Activated naive CD4-positive, alpha-beta T cell treated with anti-CD3 and anti-CD28 coated beads, Interleukin-2, amount 10 ng/mL, durations not matched to agents 7 days and 5 days (primary cell): ENCODE measurements around the gene ATP2B2.

Experiments used
- CTCF ChIA-PET: fragments of 350-600 bp; sonication (Branson Sonifier 250); formaldehyde crosslinking; loops from one replicate; lab custom pipeline; 2021; ENCODE audit warnings: antibody characterized with exemption; lab: Charles Lee
- DNase-seq: peaks from one replicate; pipeline ENCODE4 v3.0.0-alpha.2; 2020
- H3K27ac Mint-ChIP-seq: one replicate; pipeline ENCODE4 v1.8.0; 2021; ENCODE audit warnings: mild to moderate bottlenecking, moderate library complexity, mixed read lengths
- H3K27me3 Mint-ChIP-seq: one replicate; pipeline ENCODE4 v1.8.0; 2021; ENCODE audit warnings: mild to moderate bottlenecking, mixed read lengths
- H3K36me3 Mint-ChIP-seq: one replicate; pipeline ENCODE4 v1.8.0; 2021; ENCODE audit warnings: mixed read lengths
- H3K4me1 Mint-ChIP-seq: one replicate; pipeline ENCODE4 v1.8.0; 2021; ENCODE audit warnings: mixed read lengths
- H3K4me3 Mint-ChIP-seq: one replicate; pipeline ENCODE4 v1.8.0; 2021; ENCODE audit warnings: mild to moderate bottlenecking, moderate library complexity, mixed read lengths
- H3K9me3 Mint-ChIP-seq: one replicate; pipeline ENCODE4 v1.8.0; 2021; ENCODE audit warnings: mixed read lengths

The ATP2B2 gene

DNA sequence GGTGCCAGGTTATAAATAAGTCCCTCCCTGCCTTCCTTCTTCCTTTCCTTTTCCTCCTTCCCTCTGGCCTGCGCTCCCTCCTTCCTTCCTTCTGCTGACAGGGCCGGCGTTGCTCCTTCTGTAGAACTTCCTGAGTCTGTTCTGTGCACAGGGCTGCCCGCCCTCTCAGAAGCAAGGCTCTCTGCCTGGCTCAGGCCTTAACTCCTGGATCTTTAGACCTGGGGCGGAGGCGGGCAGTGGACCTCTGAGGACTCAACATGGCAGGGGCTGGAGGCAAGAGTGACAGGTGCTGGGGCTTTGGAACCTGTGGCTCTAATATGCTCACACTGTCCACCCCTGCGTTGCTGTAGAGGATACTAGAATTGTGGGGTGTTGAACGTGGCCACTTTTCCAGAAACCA is 98.0 kb downstream of the ATP2B2 start:
- peaks cover 5% of the 10 kb centered on the region for H3K27me3 Mint-ChIP-seq

DNA sequence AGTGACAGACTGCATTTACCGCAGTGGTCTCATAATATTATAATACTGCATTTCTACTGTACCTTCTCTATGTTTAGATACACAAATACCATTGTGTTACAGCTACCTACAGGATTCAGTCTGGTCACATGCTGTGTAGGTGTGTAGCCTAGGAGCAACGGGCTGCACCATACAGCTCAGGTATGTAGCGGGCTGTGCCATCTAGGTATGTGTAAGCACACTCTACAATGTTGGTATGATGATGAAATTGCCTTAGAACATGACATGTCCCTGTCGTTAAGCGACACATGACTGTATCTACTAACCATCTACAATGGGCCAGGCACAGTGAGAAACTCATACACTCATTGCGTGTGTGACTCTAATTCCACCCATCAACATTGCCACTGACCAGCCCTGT is 99.0 kb downstream of the ATP2B2 start:
- Mint-ChIP-seq H3K9me3 (no peaks in the 10 kb centered on the region), H3K27ac (no peak overlapping the region), H3K27me3 (peaks cover 5% of the 10 kb centered on the region), H3K4me1 (no peaks in the 10 kb centered on the region), H3K36me3 (no peaks in the 10 kb centered on the region), H3K4me3 (no peak overlapping the region)
- no peak for DNase-seq
- CTCF ChIA-PET: no interaction called here

More for the DNA sequence above, 98.0 kb downstream of the ATP2B2 start:
- H3K9me3 Mint-ChIP-seq: no peaks in the 10 kb centered on the region
- no peaks in the 10 kb centered on the region for H3K36me3 Mint-ChIP-seq
- CTCF ChIA-PET: interaction anchor here (1.2 kb wide), 1 partner anchor 331 kb away, joined by 3 read pairs; no protein-coding TSS in a partner anchor
- H3K27ac Mint-ChIP-seq: no peak overlapping the region
- DNase-seq: no peak
- H3K4me1 Mint-ChIP-seq: no peaks in the 10 kb centered on the region
- no peak overlapping the region for H3K4me3 Mint-ChIP-seq

DNA sequence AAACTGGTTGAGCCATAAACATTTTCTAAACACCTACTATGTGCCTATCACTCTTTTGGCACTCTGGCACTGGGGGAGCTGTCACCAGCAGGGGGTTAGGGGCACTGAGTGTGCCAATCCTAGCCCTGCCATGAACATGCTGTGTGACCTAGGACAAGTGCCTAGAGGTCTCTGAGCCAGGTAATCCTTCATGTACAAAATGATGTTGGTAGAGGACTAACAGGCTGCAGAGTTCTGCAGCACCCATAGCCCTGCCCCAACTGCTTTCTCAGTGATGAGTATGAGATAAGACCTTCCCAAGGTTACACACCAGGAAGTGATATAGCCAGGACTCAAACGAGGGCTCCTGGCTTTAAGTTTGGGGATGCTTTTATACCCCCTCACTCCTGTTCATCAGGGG is 99.6 kb downstream of the ATP2B2 start:
- H3K27me3 Mint-ChIP-seq: peaks cover 6% of the 10 kb centered on the region

DNA sequence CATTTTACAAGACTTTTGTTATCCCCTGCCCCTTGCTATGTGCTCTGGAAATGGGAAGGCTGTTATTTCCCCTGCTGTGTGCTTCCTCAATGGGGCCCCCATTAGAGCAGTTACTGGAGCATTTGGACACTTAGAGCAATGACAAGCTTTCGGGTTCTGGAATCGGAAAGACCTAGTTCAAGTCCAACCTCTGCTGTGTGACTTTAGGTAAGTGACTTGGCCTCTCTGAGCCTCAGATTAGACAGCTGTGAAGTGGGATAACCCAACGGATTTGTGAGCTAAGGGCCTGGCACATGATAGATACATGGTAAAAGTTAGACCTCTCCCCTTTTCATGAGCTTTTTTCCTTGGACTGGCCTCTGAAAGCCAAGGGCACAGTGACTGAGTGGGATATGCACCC is 100.5 kb downstream of the ATP2B2 start:
- no peak overlapping the region for H3K27ac Mint-ChIP-seq
- H3K36me3 Mint-ChIP-seq: no peaks in the 10 kb centered on the region
- CTCF ChIA-PET: no interaction called here
- no peak for DNase-seq
- H3K27me3 Mint-ChIP-seq: peaks cover 14% of the 10 kb centered on the region
- H3K4me3 Mint-ChIP-seq: no peak overlapping the region
- no peaks in the 10 kb centered on the region for H3K9me3 Mint-ChIP-seq
- H3K4me1 Mint-ChIP-seq: no peaks in the 10 kb centered on the region

More for the DNA sequence above, 99.6 kb downstream of the ATP2B2 start:
- Mint-ChIP-seq H3K4me1 (no peaks in the 10 kb centered on the region), H3K4me3 (no peak overlapping the region), H3K36me3 (no peaks in the 10 kb centered on the region), H3K27ac (no peak overlapping the region), H3K9me3 (no peaks in the 10 kb centered on the region)
- no peak for DNase-seq
- CTCF ChIA-PET: no interaction called here

DNA sequence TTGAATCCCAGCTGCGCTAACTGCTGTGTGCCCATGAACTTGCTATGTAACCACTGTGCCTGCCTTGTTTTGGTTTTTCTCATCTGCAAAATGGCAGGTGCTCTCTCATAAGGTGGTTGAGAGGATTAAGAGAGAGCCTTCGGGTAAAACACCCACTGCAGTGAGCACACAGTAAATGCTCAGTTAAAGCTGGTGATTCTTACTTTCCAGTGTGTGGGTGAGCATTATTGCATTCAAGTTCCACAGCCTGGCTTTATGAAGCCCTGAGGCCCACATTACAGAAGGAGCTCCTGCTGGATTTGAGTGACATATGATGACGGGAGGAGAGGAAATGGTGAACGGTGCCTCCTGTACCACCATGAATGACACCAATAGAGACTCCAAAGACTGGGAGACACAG is 101.0 kb downstream of the ATP2B2 start:
- no peak for DNase-seq
- CTCF ChIA-PET: interaction anchor here (1.0 kb wide), 1 partner anchor 335 kb away, joined by 3 read pairs; no protein-coding TSS in a partner anchor
- Mint-ChIP-seq H3K27me3 (peaks cover 14% of the 10 kb centered on the region), H3K4me1 (no peaks in the 10 kb centered on the region), H3K36me3 (no peaks in the 10 kb centered on the region), H3K9me3 (no peaks in the 10 kb centered on the region), H3K4me3 (no peak overlapping the region), H3K27ac (no peak overlapping the region)

DNA sequence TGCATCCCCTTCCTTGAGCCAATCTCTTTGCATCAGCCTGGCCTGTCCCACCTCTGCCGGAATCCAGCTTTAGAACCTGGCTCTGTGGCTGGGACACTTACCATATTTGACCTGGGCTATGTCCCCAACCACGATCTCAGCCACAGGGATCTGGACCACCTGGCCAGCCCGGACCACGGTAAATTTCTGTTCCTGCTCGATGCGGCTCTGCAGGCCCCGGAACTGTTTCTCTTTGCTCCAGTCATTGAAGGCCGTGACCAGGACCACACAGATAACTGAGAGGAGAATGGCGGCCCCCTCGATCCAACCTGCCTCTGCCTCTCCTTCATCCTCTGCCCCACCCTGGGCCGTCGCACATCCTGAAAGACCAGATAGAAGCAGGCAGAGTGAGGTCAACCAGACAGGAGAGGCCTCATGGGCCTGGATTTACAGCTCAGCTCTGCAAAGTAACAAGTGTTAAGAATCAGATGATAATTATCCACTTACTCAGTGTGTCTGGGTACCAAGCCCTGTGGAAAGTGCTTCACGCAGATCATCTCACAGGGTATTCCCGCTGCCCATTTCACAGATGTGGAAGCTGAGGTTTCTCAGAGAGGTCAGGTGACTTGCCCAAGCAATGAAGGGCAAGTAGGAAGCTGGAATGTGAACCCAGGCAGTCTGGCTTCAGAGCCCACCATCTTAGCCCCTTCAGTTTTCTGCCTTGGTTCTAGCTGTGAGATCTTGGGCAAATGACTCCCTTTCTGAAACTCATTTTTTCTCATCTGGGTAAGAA is 103.2 kb downstream of the ATP2B2 start:
- no peak for DNase-seq
- H3K36me3 Mint-ChIP-seq: no peaks in the 10 kb centered on the region
- peaks cover 2% of the 10 kb centered on the region for H3K4me1 Mint-ChIP-seq
- H3K9me3 Mint-ChIP-seq: no peaks in the 10 kb centered on the region
- H3K27me3 Mint-ChIP-seq: peaks cover 33% of the 10 kb centered on the region
- CTCF ChIA-PET: interaction anchor here (1.3 kb wide), 1 partner anchor 9 kb away, joined by 4 read pairs; no protein-coding TSS in a partner anchor
- H3K27ac Mint-ChIP-seq: no peak overlapping the region
- no peak overlapping the region for H3K4me3 Mint-ChIP-seq

DNA sequence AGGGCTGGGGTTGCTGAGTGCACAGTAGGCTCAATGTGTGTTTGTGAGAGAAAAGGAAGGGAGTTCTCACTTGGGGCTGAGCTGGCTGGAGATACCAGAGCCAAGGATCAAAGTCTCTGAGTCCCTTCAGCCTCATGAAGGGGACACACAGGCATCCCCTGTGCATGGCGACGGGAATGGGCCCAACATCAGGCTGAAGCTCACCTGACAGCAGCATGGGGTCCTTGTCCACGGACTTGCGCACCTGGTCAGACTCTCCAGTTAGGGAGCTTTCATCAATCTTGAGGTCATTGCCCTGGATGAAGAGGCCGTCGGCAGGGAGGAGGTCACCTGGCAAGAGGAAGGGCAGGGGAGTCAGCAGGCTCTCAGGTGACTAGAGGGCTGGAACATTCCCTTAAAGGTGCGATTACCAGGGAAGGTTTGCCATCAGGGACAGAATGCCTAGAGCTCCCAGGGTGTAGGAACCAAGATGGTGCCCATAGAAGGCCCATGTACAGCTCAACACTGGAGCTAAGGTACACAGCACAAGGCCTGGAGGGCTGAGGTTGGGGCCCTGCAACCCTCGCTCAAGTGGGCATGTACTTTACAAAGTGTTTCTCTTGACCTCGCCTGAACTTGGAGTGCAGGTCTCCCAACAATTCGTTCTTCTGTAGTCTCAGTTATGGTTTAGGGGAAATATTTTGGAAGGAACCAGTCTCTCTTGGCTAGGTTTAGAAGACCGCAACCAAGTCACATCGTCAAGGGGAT is 104.5 kb downstream of the ATP2B2 start:
- Mint-ChIP-seq H3K4me3 (no peak overlapping the region), H3K9me3 (no peaks in the 10 kb centered on the region), H3K27me3 (peaks cover 42% of the 10 kb centered on the region), H3K27ac (peak overlapping the region; percentile 55), H3K4me1 (peaks cover 11% of the 10 kb centered on the region), H3K36me3 (no peaks in the 10 kb centered on the region)
- CTCF ChIA-PET: no interaction called here
- no peak for DNase-seq

DNA sequence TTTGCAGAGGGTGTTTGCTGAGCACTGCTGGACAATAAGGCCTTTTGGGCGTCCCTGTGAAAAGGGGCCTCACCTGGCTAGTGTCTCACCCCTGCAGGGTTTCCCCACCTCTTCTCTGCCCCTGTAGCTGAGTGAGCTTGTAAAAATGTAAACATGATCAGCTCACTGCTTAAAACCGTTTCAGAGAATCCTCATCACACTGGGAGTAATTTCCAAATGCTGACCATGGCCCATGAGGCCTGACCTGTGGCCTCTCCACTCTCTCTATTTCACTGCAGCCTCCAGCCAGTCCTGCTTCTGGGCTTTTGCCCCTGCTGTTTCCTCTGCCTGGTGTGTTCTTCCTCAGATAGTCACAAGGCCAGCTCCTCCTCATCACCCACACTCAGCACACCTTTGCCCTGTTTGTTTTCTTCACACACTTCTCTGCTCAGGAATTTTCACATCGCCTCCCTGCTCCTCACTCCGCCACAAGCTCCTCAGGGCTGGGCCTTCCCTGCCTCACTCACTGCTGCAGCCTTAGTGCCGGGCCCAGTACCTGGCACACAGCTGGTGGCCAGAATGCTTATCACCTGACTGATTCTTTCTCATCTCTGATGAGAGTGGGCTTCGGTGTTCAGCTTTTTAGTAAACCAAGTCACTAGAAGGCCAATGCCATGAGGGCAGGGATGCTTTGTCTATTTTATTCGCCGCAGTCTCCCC is 105.2 kb downstream of the ATP2B2 start:
- Mint-ChIP-seq H3K27ac (peak overlapping the region; percentile 55), H3K9me3 (no peaks in the 10 kb centered on the region)
- CTCF ChIA-PET: interaction anchor here (0.8 kb wide), 1 partner anchor 37 kb away, joined by 3 read pairs; no protein-coding TSS in a partner anchor

DNA sequence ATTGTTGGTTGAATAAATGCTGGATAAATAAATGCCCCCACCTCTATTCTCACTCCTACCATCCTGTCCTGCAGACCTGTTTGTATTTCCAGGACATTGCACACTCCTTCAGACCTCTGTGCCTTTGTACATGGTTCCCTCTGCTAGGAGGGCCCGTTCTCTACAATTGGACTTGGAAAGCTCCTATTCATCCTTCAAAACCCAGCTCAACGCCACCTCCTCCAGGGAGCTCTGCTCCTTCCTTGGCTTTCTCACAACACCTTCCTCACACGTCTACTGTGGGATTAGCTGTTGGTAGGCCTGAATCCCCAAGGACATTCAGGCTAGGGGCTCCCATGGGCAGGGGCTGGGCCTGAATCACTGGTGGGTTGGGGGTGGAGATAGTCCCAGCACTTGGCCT is 105.8 kb downstream of the ATP2B2 start:
- CTCF ChIA-PET: interaction anchor here (0.8 kb wide), 1 partner anchor 37 kb away, joined by 3 read pairs; no protein-coding TSS in a partner anchor
- DNase-seq: no peak
- Mint-ChIP-seq H3K9me3 (no peaks in the 10 kb centered on the region), H3K27ac (no peak overlapping the region), H3K27me3 (peaks cover 42% of the 10 kb centered on the region), H3K4me1 (peaks cover 21% of the 10 kb centered on the region), H3K36me3 (no peaks in the 10 kb centered on the region), H3K4me3 (no peak overlapping the region)

More for the DNA sequence above, 105.2 kb downstream of the ATP2B2 start:
- no peaks in the 10 kb centered on the region for H3K36me3 Mint-ChIP-seq
- DNase-seq: no peak
- no peak overlapping the region for H3K4me3 Mint-ChIP-seq
- H3K27me3 Mint-ChIP-seq: peaks cover 42% of the 10 kb centered on the region
- peaks cover 18% of the 10 kb centered on the region for H3K4me1 Mint-ChIP-seq

DNA sequence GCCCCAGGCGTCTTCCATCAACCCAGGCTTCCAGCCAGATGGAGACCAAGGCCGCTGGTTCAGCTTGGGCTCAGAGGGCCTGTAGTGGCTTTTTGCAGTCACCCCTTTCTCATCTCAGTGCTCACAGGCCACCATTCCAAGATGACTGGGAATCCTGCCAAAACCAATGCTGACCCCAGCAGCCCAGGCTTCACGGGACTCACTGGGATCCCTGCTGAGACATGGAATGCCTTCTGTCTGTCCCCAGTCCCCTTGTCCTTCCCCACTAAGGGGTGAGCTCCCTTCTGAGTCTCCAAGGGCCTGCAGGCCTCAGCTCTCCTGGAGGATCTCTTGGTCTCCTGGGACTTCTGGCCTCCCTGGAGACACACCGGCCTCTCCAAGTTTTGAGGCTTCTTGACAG is 107.0 kb downstream of the ATP2B2 start:
- peaks cover 21% of the 10 kb centered on the region for H3K4me1 Mint-ChIP-seq

DNA sequence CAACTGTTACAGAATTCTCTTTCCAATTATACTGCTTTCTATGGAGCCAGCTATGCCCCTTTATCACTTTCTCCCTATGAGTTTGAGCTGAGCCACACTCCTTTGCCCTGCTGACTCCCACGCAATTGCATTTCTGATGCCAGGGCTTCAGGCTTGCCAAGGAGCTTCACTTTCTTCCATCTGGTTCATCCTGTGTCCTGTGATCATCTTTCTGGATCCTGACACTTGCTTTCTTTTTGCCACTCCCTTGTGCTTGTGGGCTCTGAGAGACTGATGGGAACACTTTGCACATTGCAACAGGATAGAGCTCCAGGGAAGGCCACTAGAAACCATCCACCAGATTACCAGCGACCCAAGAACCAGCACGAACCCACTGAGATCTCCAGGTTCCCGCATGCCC is 107.5 kb downstream of the ATP2B2 start:
- Mint-ChIP-seq H3K27me3 (peaks cover 43% of the 10 kb centered on the region), H3K9me3 (no peaks in the 10 kb centered on the region), H3K4me1 (peaks cover 23% of the 10 kb centered on the region), H3K4me3 (no peak overlapping the region), H3K27ac (no peak overlapping the region), H3K36me3 (no peaks in the 10 kb centered on the region)
- CTCF ChIA-PET: interaction anchor here (1.6 kb wide), 1 partner anchor 16 kb away, joined by 3 read pairs; no protein-coding TSS in a partner anchor
- no peak for DNase-seq

More for the DNA sequence above, 107.0 kb downstream of the ATP2B2 start:
- Mint-ChIP-seq H3K27me3 (peaks cover 46% of the 10 kb centered on the region), H3K27ac (no peak overlapping the region), H3K9me3 (no peaks in the 10 kb centered on the region), H3K4me3 (no peak overlapping the region), H3K36me3 (no peaks in the 10 kb centered on the region)
- CTCF ChIA-PET: interaction anchor here (1.6 kb wide), 1 partner anchor 15 kb away, joined by 3 read pairs; no protein-coding TSS in a partner anchor
- DNase-seq: no peak

DNA sequence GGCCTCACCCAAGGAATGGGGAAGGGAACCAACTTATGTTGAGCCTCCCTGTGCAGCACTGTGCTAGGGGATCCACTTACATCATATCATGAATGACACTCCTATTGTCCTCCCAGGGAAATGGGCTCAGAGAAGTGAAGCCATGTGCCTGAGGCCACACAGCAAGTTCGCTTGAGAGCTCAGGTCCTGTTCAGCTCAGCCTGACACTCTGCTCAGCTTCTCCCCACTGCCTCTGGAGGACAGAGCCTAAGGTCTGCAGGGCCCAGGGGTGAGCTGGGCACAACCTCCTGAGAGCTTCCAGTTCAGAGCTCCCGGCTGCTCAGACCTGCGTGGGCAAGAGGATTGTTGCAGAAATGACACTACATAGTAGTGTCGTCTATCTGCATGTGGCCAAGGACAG is 108.5 kb downstream of the ATP2B2 start:
- CTCF ChIA-PET: interaction anchor here (0.9 kb wide), 1 partner anchor 52 kb away, joined by 3 read pairs; no protein-coding TSS in a partner anchor
- Mint-ChIP-seq H3K9me3 (no peaks in the 10 kb centered on the region), H3K36me3 (no peaks in the 10 kb centered on the region), H3K27me3 (peaks cover 45% of the 10 kb centered on the region), H3K27ac (peak overlapping the region; percentile 10), H3K4me1 (peaks cover 23% of the 10 kb centered on the region), H3K4me3 (no peak overlapping the region)
- no peak for DNase-seq

DNA sequence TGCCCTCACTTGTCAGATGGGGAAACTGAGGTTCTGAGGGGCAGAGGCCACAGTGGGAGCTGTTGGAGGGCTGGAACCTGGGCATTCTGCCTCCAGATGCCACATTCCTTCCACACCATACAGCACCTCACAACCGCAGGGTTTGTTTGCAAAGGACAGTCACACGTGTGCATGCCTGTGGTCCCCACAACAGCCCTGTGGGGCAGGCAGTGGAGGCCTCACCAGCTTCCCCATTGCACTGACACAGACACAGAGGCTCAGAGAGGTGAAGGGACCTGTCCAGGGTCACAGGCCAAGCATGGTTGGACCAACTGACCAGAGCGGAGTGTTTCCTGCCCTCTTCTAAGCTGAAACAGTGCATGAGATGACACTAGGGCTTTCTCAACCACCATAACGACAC is 109.3 kb downstream of the ATP2B2 start:
- CTCF ChIA-PET: interaction anchor here (0.9 to 1.0 kb wide), 2 partner anchors 52 to 343 kb away, joined by 3 read pairs; no protein-coding TSS in a partner anchor
- no peaks in the 10 kb centered on the region for H3K36me3 Mint-ChIP-seq
- no peaks in the 10 kb centered on the region for H3K9me3 Mint-ChIP-seq
- H3K4me3 Mint-ChIP-seq: peak overlapping the region; percentile 1
- DNase-seq: no peak
- peaks cover 23% of the 10 kb centered on the region for H3K4me1 Mint-ChIP-seq
- no peak overlapping the region for H3K27ac Mint-ChIP-seq
- peaks cover 45% of the 10 kb centered on the region for H3K27me3 Mint-ChIP-seq

DNA sequence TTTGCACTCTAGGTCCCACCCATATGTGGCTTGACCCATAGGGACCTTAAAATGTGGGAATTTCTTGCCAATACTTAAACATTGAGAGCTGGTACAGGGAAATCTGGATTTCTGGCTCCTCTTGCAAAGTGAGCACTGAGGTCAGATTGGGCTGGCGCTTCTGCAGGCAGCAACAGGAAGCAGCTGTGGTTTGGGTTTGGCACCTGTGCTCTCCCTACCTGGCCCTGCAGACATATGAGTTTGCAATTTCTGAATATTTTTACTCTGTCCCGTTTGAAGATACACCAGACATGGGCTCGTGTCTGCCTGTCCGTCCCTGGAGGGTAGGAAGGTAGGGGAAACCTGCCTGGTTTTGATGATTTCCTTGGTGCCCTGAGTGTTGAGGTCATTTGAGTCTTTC is 109.7 kb downstream of the ATP2B2 start:
- Mint-ChIP-seq H3K27me3 (peaks cover 43% of the 10 kb centered on the region), H3K36me3 (no peaks in the 10 kb centered on the region), H3K27ac (peak overlapping the region; percentile 47), H3K4me3 (peak overlapping the region; percentile 1), H3K9me3 (no peaks in the 10 kb centered on the region), H3K4me1 (peaks cover 23% of the 10 kb centered on the region)
- CTCF ChIA-PET: interaction anchor here (1.0 kb wide), 1 partner anchor 343 kb away, joined by 3 read pairs; no protein-coding TSS in a partner anchor
- peak; percentile 71 for DNase-seq
